SK-N-MC (cell line): ENCODE results near the gene TBXT.
"Not testable (repeated sequence)": the region's sequence is repeated elsewhere in the genome, so short reads cannot be mapped to it uniquely, and the experiment has no call there.

Experiments used
- DNase-seq: peaks from one replicate; pipeline ENCODE4 v3.0.0-alpha.2; 2011; ENCODE audit warnings: low read depth, low spot score
- H3K27ac ChIP-seq: fragments of 200-600 bp; sonication (generic); 2 replicates; pipeline ENCODE4 v1.5.1; 2016; ENCODE audit warnings: mixed run types
- H3K36me3 ChIP-seq: fragments of 200-600 bp; sonication (generic); 2 replicates; pipeline ENCODE4 v1.6.1; 2017; ENCODE audit warnings: antibody characterized with exemption, low read length, mixed read lengths; ENCODE audit not compliant: insufficient read depth
- H3K4me3 ChIP-seq: fragments of 200-600 bp; sonication (generic); 2 replicates; pipeline ENCODE4 v1.5.1; 2016
- H3K9ac ChIP-seq: fragments of 200-600 bp; sonication (generic); 2 replicates; pipeline ENCODE4 v1.8.0; 2017; ENCODE audit warnings: mixed run types, mixed read lengths; ENCODE audit not compliant: insufficient read length
- H3K9me3 ChIP-seq: fragments of 200-600 bp; sonication (generic); 2 replicates; pipeline ENCODE4 v1.6.1; 2017; ENCODE audit warnings: low read depth, mild to moderate bottlenecking, antibody characterized with exemption, low read length, moderate library complexity, mixed read lengths
- EZH2 ChIP-seq: fragments of 200-600 bp; sonication (generic); IDR thresholded peaks from one replicate; pipeline ENCODE4 v1.6.1; 2017; ENCODE audit warnings: antibody characterized with exemption
- FOXP2 ChIP-seq: optimal IDR thresholded peaks from 2 replicates; pipeline ENCODE3; 2011; ENCODE audit warnings: mild to moderate bottlenecking, moderate library complexity; ENCODE audit not compliant: insufficient read depth; ENCODE audit errors: extremely low read length, control extremely low read depth
- POLR2AphosphoS5 ChIP-seq: IDR thresholded peaks from 2 replicates; pipeline ENCODE4 v1.6.1; 2012; ENCODE audit warnings: mild to moderate bottlenecking, low read depth, low read length, borderline replicate concordance

TBXT gene

GRCh38 chr6:166202321-166202733 is 34.7 kb upstream of the TBXT start:
- no peak overlapping the region for H3K4me3 ChIP-seq
- TF ChIP-seq EZH2 (no peak), FOXP2 (no peak), POLR2AphosphoS5 (no peak)
- no peak overlapping the region for H3K9ac ChIP-seq
- no peak overlapping the region for H3K27ac ChIP-seq
- H3K9me3 ChIP-seq, result no peaks in the 10 kb centered on the region
- no peak for DNase-seq
- no peaks in the 10 kb centered on the region for H3K36me3 ChIP-seq

GRCh38 chr6:166201878-166202277 is 34.2 kb upstream of the TBXT start:
- no peak overlapping the region for H3K27ac ChIP-seq
- H3K4me3 ChIP-seq, result no peak overlapping the region
- no peaks in the 10 kb centered on the region for H3K36me3 ChIP-seq
- no peak overlapping the region for H3K9ac ChIP-seq
- no peaks in the 10 kb centered on the region for H3K9me3 ChIP-seq
- TF ChIP-seq POLR2AphosphoS5 (no peak), EZH2 (no peak), FOXP2 (no peak)
- no peak for DNase-seq

GRCh38 chr6:166197361-166197760 is 29.7 kb upstream of the TBXT start:
- Histone ChIP-seq H3K9ac (no peak overlapping the region), H3K36me3 (no peaks in the 10 kb centered on the region), H3K27ac (no peak overlapping the region), H3K4me3 (no peak overlapping the region), H3K9me3 (no peaks in the 10 kb centered on the region)
- DNase-seq, result no peak
- no peak for TF ChIP-seq POLR2AphosphoS5
- TF ChIP-seq FOXP2, result no peak
- no peak for TF ChIP-seq EZH2

- no peak for DNase-seq
- H3K4me3 ChIP-seq, result no peak overlapping the region
- H3K27ac ChIP-seq, result no peak overlapping the region
- H3K9ac ChIP-seq, result no peak overlapping the region
- TF ChIP-seq FOXP2 (no peak), POLR2AphosphoS5 (no peak), EZH2 (no peak)
- H3K36me3 ChIP-seq, result no peaks in the 10 kb centered on the region
- no peaks in the 10 kb centered on the region for H3K9me3 ChIP-seq
These were observed 28.2 kb upstream of the TBXT start for GRCh38 chr6:166195860-166196238.

- Histone ChIP-seq H3K9ac (no peak overlapping the region), H3K4me3 (no peak overlapping the region), H3K36me3 (no peaks in the 10 kb centered on the region), H3K27ac (no peak overlapping the region), H3K9me3 (no peaks in the 10 kb centered on the region)
- no peak for TF ChIP-seq EZH2
- TF ChIP-seq FOXP2, result no peak
- TF ChIP-seq POLR2AphosphoS5, result no peak
- no peak for DNase-seq
These were observed 27.5 kb upstream of the TBXT start for GRCh38 chr6:166194914-166195859.

- Histone ChIP-seq H3K4me3 (no peak overlapping the region), H3K27ac (no peak overlapping the region), H3K9ac (no peak overlapping the region), H3K9me3 (no peaks in the 10 kb centered on the region), H3K36me3 (no peaks in the 10 kb centered on the region)
- TF ChIP-seq POLR2AphosphoS5 (no peak), FOXP2 (no peak), EZH2 (no peak)
- no peak for DNase-seq
These were observed 24.9 kb upstream of the TBXT start for GRCh38 chr6:166192557-166192956.

- no peak for DNase-seq
- TF ChIP-seq FOXP2, result no peak
- TF ChIP-seq POLR2AphosphoS5, result no peak
- no peak for TF ChIP-seq EZH2
- H3K36me3 ChIP-seq, result no peaks in the 10 kb centered on the region
- H3K27ac ChIP-seq, result no peak overlapping the region
- no peak overlapping the region for H3K9ac ChIP-seq
- H3K4me3 ChIP-seq, result no peak overlapping the region
- H3K9me3 ChIP-seq, result no peaks in the 10 kb centered on the region
These were observed 24.5 kb upstream of the TBXT start for GRCh38 chr6:166192136-166192535.

- H3K4me3 ChIP-seq, result no peak overlapping the region
- no peaks in the 10 kb centered on the region for H3K9me3 ChIP-seq
- DNase-seq, result no peak
- TF ChIP-seq POLR2AphosphoS5, result no peak
- no peak for TF ChIP-seq FOXP2
- no peak for TF ChIP-seq EZH2
- H3K9ac ChIP-seq, result no peak overlapping the region
- no peaks in the 10 kb centered on the region for H3K36me3 ChIP-seq
- H3K27ac ChIP-seq, result no peak overlapping the region
These were observed 12.1 kb upstream of the TBXT start for GRCh38 chr6:166179704-166180103.

- H3K9me3 ChIP-seq, result no peaks in the 10 kb centered on the region
- DNase-seq, result no peak
These were observed 8.5 kb upstream of the TBXT start for GRCh38 chr6:166176106-166176505.

GRCh38 chr6:166175093-166175492 is 7.4 kb upstream of the TBXT start:
- not testable (repeated sequence) for H3K9me3 ChIP-seq, H3K9ac ChIP-seq, H3K36me3 ChIP-seq, H3K4me3 ChIP-seq, H3K27ac ChIP-seq, DNase-seq

More at GRCh38 chr6:166176106-166176505, 8.5 kb upstream of the TBXT start:
- Histone ChIP-seq H3K9ac (no peak overlapping the region), H3K27ac (no peak overlapping the region), H3K4me3 (no peak overlapping the region), H3K36me3 (no peaks in the 10 kb centered on the region)
- TF ChIP-seq FOXP2 (no peak), EZH2 (no peak), POLR2AphosphoS5 (no peak)
